ENCODE results near the gene GGCX.

The GGCX gene

DNA sequence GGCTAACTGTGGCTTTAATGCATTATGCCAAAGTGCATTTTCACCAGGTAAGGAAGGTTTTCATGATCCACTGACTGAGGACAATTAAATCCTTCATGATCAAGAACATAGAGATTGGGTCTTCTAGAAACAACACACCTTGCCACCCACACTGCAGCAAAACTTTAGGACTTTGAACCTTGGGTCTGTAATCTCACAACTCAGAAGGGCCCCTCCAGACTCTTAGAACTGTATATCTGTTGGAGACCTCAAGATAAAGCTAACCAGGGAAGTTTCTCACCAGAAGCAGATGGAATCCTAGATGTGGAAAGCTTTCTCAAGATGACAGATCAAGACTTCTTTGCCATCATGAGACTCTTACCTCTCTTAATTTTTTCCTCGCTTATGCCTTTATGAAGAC, 64.9 kb downstream of the GGCX start:
- TF ChIP-seq, protein P1, sequence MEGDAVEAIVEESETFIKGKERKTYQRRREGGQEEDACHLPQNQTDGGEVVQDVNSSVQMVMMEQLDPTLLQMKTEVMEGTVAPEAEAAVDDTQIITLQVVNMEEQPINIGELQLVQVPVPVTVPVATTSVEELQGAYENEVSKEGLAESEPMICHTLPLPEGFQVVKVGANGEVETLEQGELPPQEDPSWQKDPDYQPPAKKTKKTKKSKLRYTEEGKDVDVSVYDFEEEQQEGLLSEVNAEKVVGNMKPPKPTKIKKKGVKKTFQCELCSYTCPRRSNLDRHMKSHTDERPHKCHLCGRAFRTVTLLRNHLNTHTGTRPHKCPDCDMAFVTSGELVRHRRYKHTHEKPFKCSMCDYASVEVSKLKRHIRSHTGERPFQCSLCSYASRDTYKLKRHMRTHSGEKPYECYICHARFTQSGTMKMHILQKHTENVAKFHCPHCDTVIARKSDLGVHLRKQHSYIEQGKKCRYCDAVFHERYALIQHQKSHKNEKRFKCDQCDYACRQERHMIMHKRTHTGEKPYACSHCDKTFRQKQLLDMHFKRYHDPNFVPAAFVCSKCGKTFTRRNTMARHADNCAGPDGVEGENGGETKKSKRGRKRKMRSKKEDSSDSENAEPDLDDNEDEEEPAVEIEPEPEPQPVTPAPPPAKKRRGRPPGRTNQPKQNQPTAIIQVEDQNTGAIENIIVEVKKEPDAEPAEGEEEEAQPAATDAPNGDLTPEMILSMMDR (IDR thresholded peaks at IDR 0.05; ENCODE audit: insufficient read depth, low read length, poor library complexity, severe bottlenecking): no peak
- Histone ChIP-seq H3K27me3 (replicated peaks; ENCODE audit: control insufficient read depth, insufficient read depth, low read length) (no peaks in the 10 kb centered on the region), H3K36me3 (ENCODE audit: control insufficient read depth, insufficient read depth, low read length) (no peaks in the 10 kb centered on the region), H3K4me3 (replicated peaks; ENCODE audit: low read depth, low read length) (no peak overlapping the region)
- DNase-seq (ENCODE audit: extremely low read depth, insufficient read length): no peak
